ENCODE measurements around the gene GID8. TPM values are rescaled to one million over a fixed set of nuclear protein-coding genes. Genes with fewer than 3 reads are reported as not detected.

The GID8 gene
- total and polyA plus RNA-seq, 9 of the 15 experiments (the other 6 are each of a cell fraction or from before 2014, with no cell fraction given): 7.5 to 31.6 (median 22.2) TPM

DNA sequence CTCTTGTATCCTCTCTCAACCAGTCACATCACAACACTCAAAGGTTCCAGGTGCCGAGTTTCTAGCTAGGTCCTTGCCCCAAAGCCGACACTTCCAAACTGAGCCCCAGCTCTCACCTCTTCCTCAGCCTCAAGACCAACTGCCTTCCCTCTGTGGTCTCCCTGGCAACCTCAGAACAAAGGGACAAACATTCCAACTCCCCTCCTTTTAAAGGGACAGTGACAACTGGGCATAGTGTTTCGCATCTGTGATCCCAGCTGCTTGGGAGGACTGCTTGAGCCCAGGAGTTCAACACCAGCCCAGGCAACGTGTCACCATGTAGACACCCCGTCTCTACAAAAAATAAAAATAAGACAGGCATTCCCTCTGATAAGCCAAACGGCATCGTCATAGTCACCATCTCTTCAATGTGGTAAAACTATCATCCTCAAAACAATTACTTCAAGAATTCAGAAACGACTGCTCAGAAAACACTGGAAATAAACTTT lies 22.9 kb upstream of the GID8 start (continued):
- 0 out of 4 replicates have a peak, but pooled peaks of 1 of the 2 experiments have one; percentile 68 for TF ChIP-seq TEAD1 (CRISPR knock-in tag; IDR thresholded peaks at IDR 0.05)
- TF ChIP-seq TSC22D4 (tag; IDR thresholded peaks at IDR 0.05): no peak
- TF ChIP-seq, protein P1, sequence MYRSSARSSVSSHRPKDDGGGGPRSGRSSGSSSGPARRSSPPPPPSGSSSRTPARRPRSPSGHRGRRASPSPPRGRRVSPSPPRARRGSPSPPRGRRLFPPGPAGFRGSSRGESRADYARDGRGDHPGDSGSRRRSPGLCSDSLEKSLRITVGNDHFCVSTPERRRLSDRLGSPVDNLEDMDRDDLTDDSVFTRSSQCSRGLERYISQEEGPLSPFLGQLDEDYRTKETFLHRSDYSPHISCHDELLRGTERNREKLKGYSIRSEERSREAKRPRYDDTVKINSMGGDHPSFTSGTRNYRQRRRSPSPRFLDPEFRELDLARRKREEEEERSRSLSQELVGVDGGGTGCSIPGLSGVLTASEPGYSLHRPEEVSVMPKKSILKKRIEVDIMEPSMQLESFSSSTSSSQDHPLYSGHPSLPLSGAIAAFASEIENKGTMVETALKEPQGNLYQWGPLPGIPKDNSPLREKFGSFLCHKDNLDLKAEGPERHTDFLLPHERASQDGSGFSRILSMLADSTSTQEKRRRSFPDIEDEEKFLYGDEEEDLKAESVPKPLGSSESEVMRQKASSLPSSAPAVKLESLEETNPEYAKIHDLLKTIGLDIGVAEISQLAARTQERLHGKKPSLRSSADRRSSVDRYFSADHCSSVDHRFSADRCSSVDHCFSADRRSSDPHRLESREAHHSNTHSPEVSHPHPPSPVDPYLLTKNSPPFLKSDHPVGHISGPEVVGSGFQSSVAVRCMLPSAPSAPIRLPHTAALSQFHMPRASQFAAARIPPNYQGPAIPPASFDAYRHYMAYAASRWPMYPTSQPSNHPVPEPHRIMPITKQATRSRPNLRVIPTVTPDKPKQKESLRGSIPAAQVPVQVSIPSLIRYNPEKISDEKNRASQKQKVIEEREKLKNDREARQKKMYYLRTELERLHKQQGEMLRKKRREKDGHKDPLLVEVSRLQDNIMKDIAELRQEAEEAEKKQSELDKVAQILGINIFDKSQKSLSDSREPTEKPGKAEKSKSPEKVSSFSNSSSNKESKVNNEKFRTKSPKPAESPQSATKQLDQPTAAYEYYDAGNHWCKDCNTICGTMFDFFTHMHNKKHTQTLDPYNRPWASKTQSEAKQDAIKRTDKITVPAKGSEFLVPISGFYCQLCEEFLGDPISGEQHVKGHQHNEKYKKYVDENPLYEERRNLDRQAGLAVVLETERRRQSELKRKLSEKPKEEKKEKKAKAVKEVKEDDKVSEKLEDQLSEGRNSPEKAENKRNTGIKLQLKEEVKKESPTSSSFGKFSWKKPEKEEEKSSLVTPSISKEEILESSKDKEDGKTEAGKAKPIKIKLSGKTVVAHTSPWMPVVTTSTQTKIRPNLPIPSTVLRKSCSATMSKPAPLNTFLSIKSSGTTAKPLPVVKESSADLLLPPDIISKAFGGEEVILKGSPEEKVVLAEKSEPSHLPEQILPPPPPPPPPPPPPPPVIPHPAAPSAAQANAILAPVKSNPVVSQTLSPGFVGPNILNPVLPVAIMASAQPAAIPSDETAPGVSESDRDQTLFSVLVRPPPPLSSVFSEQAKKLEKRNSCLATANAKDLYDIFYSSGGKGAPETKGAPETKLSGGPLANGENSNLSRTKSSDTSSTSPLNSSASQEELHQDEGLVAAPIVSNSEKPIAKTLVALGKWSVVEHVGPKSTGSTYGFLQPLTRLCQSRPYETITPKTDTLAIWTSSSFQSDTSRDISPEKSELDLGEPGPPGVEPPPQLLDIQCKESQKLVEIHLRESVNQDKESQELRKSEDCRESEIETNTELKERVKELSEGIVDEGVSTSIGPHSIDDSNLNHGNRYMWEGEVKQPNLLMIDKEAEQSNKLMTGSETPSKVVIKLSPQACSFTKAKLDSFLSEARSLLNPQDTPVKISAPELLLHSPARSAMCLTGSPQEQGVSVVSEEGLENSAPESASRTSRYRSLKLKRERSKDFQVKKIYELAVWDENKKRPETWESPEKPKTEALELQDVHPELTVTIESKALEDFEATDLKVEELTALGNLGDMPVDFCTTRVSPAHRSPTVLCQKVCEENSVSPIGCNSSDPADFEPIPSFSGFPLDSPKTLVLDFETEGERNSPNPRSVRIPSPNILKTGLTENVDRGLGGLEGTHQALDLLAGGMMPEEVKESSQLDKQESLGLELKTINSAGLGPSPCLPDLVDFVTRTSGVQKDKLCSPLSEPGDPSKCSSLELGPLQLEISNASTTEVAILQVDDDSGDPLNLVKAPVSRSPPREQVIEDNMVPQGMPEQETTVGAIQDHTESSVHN (IDR thresholded peaks at IDR 0.05; ENCODE audit: borderline replicate concordance in 1 of 2, low read depth in 1 of 2): no peak
- no peak for TF ChIP-seq SRSF3 (IDR thresholded peaks at IDR 0.05; ENCODE audit: insufficient read depth, low read length)
- TF ChIP-seq TRIM28 (IDR thresholded peaks at IDR 0.05): no peak
- TF ChIP-seq GABPB1 (CRISPR knock-in tag; IDR thresholded peaks at IDR 0.05): no peak
- no peak for TF ChIP-seq ZNF3 (CRISPR knock-in tag; IDR thresholded peaks at IDR 0.05)
- TF ChIP-seq CREM (IDR thresholded peaks at IDR 0.05; ENCODE audit: low read depth): 0 out of 2 replicates have a peak, but pooled peaks have one; percentile 2
- no peak for TF ChIP-seq USF2 (CRISPR knock-in tag; IDR thresholded peaks at IDR 0.05)
- no peak for TF ChIP-seq NCOA1 (IDR thresholded peaks at IDR 0.05; ENCODE audit: low read depth)
